ENCODE data around the gene BRCA2.

Gene BRCA2

DNA sequence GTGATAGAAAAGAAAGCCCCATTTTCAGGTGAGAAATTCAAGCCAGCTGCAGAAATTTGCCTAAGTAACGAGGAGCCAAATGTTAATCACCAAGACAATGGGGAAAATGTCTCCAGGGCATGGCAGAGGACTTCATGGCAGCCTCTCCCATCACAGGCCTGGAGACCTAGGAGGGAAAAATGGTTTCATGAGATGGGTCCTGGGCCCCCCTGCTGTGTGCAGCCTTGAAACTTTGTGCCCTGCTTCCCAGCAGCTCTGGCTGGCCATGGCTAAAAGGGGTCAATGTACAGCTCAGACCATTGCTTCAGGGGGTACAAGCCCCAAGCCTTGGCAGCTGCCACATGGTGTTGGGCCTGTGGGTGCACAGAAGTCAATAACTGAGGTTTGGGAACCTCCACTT, 102.7 kb downstream of the BRCA2 start:
- Histone ChIP-seq H3K9me3 (ENCODE audit: control insufficient read depth, low read depth, low read length) (no peaks in the 10 kb centered on the region), H3K27me3 (ENCODE audit: control insufficient read depth, insufficient read depth, low read length) (no peaks in the 10 kb centered on the region), H3K27ac (ENCODE audit: low read length) (no peak overlapping the region), H3K36me3 (ENCODE audit: control insufficient read depth, low read depth, low read length) (no peaks in the 10 kb centered on the region), H3K4me1 (ENCODE audit: control insufficient read depth, low read depth, low read length) (no peaks in the 10 kb centered on the region), H3K4me3 (ENCODE audit: low read length) (no peak overlapping the region), H3K9ac (ENCODE audit: low read length) (no peak overlapping the region)

DNA sequence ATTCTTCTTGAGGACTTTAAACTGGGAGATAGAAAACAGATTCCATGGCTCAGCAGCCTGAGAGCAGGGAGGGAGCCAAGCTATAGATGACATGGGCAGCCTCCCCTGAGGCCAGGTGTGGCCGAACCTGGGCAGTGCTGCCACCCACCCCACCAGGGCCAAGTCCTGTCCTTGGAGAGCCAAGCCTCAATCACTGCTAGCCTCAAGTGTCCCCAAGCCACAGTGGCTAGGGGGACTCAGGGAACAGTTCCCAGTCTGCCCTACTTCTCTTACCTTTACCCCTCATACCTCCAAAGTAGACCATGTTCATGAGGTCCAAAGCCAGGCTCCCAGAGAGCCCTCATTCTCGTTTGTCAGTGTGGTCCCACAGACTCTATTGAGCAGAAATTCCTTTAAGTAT, 104.6 kb downstream of the BRCA2 start:
- H3K4me3 ChIP-seq (ENCODE audit: low read length) = no peak overlapping the region
- no peaks in the 10 kb centered on the region for H3K9me3 ChIP-seq (ENCODE audit: control insufficient read depth, low read depth, low read length)
- no peaks in the 10 kb centered on the region for H3K4me1 ChIP-seq (ENCODE audit: control insufficient read depth, low read depth, low read length)
- H3K27ac ChIP-seq (ENCODE audit: low read length) = no peak overlapping the region
- no peaks in the 10 kb centered on the region for H3K36me3 ChIP-seq (ENCODE audit: control insufficient read depth, low read depth, low read length)
- H3K27me3 ChIP-seq (ENCODE audit: control insufficient read depth, insufficient read depth, low read length) = no peaks in the 10 kb centered on the region
- no peak overlapping the region for H3K9ac ChIP-seq (ENCODE audit: low read length)

DNA sequence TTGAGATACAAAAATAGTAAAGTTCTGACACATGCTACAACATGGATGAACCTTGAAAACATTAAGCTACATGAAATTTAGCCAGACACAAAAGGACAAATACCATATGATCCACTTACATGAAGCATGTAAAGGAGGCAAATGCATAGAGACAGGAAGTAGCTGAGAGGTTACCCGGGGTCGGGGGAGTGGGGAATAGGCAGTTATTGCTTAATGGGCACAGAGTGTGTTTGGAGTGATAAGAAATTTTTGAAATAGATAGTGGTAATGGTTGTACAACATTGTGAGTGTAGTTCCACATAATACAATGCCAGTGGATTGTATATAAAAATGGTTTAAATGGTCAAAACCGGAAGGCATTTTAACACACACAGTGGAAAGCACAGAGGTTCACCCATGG, 108.3 kb downstream of the BRCA2 start:
- H3K4me3 ChIP-seq (ENCODE audit: low read length) = no peak overlapping the region
- H3K27me3 ChIP-seq (ENCODE audit: control insufficient read depth, insufficient read depth, low read length) = peaks cover 23% of the 10 kb centered on the region
- H3K36me3 ChIP-seq (ENCODE audit: control insufficient read depth, low read depth, low read length) = no peaks in the 10 kb centered on the region
- H3K9me3 ChIP-seq (ENCODE audit: control insufficient read depth, low read depth, low read length) = no peaks in the 10 kb centered on the region
- H3K9ac ChIP-seq (ENCODE audit: low read length) = no peak overlapping the region
- H3K27ac ChIP-seq (ENCODE audit: low read length) = no peak overlapping the region
- H3K4me1 ChIP-seq (ENCODE audit: control insufficient read depth, low read depth, low read length) = peaks cover 3% of the 10 kb centered on the region

DNA sequence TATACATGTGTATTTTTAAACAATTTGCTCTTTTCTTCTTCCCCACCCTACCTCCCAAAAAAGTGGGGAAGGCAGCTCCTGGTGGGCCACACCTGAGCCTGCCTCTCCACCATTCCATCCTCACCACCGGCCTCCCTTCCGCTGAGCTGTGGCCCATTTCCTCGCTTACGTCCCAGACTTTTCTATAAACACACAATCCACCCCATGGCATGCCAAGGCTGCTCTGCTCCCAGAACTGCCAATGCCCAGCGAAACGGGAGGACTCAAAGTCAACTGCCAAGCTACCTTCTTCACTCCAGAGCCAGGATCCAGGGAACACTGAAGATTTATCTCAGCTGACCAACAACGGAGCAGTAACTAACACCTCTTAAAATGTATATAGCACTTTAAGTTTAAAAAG, 109.8 kb downstream of the BRCA2 start:
- Histone ChIP-seq H3K36me3 (ENCODE audit: control insufficient read depth, low read depth, low read length) (no peaks in the 10 kb centered on the region), H3K4me1 (ENCODE audit: control insufficient read depth, low read depth, low read length) (peaks cover 3% of the 10 kb centered on the region), H3K4me3 (ENCODE audit: low read length) (no peak overlapping the region), H3K9ac (ENCODE audit: low read length) (no peak overlapping the region), H3K9me3 (ENCODE audit: control insufficient read depth, low read depth, low read length) (no peaks in the 10 kb centered on the region), H3K27ac (ENCODE audit: low read length) (no peak overlapping the region), H3K27me3 (ENCODE audit: control insufficient read depth, insufficient read depth, low read length) (peaks cover 25% of the 10 kb centered on the region)

DNA sequence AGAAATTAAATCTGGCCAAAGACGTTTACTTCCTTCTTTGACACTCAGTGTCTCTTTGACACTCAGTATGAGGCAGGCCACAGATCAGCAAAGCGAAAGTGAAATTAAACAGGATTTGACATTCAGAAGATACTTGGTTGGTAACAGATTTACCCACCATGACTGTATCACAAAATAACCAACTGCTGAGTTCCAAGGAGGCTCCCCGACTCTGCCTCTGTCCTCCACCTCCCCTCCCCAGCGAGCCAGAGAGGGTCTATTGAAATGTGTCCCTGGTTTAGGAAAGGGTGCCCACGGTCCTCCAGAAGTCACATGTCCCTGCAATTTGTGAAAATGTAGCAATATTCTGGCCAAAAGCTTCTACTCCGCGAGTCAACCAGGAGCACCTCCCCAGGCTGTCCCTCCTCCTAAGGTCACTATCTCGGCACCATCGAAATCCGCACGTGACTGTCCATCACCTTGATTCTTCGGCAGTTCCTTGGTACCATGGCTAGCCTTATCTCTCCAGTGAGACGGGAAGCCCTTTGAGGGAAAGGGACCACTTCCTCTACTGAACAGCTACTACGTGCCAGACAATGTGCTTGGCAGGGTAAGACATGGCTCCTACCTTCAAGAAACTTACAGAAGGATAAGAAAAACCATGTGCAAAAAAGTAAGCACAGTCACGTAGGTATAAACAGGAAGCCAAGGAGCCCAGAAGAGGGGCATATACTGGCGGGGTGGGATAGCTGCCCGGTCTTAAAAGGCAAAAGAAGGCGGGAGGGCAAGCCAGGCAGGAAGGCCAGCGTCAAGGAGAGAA, 111.1 kb downstream of the BRCA2 start:
- no peak overlapping the region for H3K27ac ChIP-seq (ENCODE audit: low read length)
- no peak overlapping the region for H3K9ac ChIP-seq (ENCODE audit: low read length)
- H3K36me3 ChIP-seq (ENCODE audit: control insufficient read depth, low read depth, low read length) = no peaks in the 10 kb centered on the region
- peaks cover 25% of the 10 kb centered on the region for H3K27me3 ChIP-seq (ENCODE audit: control insufficient read depth, insufficient read depth, low read length)
- no peaks in the 10 kb centered on the region for H3K9me3 ChIP-seq (ENCODE audit: control insufficient read depth, low read depth, low read length)
- H3K4me3 ChIP-seq (ENCODE audit: low read length) = peak overlapping the region; percentile 78
- H3K4me1 ChIP-seq (ENCODE audit: control insufficient read depth, low read depth, low read length) = peaks cover 3% of the 10 kb centered on the region

DNA sequence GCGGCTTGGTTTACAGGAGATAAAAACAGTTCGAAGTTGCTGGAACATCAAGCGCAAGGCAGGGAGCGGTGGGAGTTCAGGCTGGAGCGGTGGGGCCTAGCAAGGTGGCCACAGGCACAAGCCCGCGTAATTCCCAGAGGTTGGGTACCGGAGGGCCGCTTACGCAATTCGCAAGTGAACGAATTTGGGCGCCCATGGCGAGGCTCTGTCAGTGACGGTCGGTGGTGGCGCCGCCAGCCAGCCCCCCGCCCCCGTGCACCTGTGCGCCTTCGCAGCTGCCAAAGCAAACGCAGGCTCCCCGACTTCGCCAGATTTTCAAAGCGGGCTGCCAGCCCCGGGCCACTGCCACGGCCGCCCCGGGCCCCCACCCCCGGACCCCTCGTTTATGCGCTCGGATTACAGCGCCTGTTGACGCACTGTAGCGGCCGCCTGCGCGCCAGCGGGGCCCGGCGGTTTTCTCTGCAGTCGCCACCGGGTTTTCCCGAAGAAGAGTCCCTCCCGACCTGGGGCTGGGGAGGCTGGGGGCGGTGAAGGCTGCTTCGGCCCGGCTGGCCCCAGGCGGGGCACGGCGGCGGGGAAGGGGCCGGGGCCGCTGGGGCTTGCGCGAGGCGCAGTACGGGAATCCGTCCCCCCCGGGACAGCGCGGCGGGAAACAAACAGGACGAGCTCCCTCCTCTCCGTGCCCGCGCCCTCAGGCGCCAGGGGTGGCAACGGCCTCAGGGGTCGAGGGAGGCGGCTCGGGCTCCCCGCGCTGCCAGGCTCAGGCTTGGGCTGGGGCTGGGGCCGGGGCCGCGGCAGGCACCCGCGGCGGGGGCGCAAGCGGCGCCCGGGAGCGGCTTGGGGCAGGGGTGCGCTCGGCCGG, 111.9 kb downstream of the BRCA2 start:
- Histone ChIP-seq H3K27ac (ENCODE audit: low read length) (no peak overlapping the region), H3K4me3 (ENCODE audit: low read length) (peak overlapping the region; percentile 78), H3K9ac (ENCODE audit: low read length) (peak overlapping the region; percentile 32), H3K4me1 (ENCODE audit: control insufficient read depth, low read depth, low read length) (peaks cover 3% of the 10 kb centered on the region), H3K9me3 (ENCODE audit: control insufficient read depth, low read depth, low read length) (no peaks in the 10 kb centered on the region), H3K36me3 (ENCODE audit: control insufficient read depth, low read depth, low read length) (no peaks in the 10 kb centered on the region), H3K27me3 (ENCODE audit: control insufficient read depth, insufficient read depth, low read length) (peaks cover 25% of the 10 kb centered on the region)

DNA sequence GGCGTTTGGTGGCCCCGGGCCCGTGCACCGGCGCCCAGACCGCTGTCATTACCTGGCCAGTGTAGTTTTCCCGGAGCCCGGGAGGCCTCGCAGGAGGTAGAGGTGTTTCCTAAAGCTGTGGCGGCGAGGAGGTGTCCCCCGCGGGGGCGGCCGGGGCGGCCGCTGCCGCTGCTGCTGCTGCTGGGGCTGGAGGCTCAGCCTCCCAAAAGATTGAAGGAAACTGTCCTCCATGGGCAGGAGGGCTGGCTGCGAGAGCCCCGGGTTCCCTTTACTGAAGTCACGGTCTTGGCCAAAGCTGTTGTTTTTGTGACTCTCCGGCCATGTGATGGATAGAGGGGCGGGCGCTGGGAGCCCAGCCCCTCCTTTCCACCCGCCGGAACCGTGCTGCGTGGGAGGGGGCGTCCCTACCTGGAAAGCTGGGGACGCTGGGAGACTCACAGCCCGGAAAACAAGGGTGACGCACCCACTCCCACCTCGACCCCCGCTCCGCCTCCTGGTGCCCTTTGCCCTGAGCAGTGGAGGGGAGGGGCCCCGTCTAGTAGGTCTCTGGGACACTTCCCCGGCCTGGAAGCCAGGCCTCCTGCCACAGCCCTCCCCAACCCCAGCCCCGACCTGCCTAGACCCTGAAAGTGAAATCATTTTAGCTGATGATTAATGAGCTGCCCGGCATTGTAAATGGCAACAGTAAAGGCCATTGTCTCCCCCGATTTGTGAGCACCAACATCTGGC, 112.7 kb downstream of the BRCA2 start, which contains the start of gene N4BP2L1:
Gene N4BP2L1, minus strand, starts transcription at position 279 of the 729 bp plus-strand sequence. Its CDS starts 48 bp downstream, at position 231.
- Histone ChIP-seq H3K36me3 (ENCODE audit: control insufficient read depth, low read depth, low read length) (no peaks in the 10 kb centered on the region), H3K9me3 (ENCODE audit: control insufficient read depth, low read depth, low read length) (no peaks in the 10 kb centered on the region), H3K27ac (ENCODE audit: low read length) (no peak within 1 kb of the TSS), H3K4me3 (ENCODE audit: low read length) (peak within 1 kb of the TSS; percentile 78), H3K9ac (ENCODE audit: low read length) (peak within 1 kb of the TSS; percentile 32), H3K27me3 (ENCODE audit: control insufficient read depth, insufficient read depth, low read length) (peaks cover 25% of the 10 kb centered on the region), H3K4me1 (ENCODE audit: control insufficient read depth, low read depth, low read length) (peaks cover 3% of the 10 kb centered on the region)

DNA sequence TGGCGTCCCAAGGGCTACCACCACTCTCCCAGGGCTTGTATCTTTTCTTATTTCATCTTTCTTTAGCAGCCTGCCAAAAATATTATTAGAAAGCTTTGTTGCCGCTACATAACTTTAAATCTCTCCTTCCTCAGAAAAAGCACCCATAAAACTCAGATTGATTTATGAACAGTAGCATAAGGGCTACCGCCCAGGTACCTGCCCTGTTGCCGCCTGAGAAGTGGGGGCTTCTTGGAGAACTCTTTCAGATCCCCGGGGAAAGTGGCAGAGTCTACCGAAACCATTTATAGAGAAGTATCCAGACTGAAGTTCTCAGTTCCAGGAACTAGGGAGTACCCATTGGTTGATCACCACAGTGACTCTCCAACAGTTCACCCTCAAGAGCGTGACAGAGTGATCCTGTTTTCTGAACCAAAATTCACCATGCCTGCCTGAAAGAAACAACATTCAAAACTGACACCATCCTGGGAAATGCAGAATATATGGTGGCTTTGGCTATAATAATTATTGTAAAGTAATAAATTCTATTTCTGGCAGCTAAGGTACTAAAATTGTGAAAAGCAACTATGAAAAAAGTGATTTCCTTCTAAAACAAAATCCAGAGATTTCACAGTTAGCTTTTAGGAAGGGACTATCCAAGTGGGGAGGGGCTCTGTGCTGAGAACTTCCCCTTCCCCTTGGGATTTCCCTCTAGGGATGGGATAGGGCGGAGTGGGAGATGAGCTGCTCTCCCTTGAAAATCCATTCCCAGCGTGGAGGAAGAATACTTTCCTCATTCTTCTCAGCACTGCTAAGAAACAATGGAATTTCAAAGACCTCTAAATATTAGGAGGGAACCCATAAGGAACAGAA, 113.5 kb downstream of the BRCA2 start:
- peak overlapping the region; percentile 32 for H3K9ac ChIP-seq (ENCODE audit: low read length)
- H3K4me1 ChIP-seq (ENCODE audit: control insufficient read depth, low read depth, low read length) = peaks cover 3% of the 10 kb centered on the region
- no peak overlapping the region for H3K27ac ChIP-seq (ENCODE audit: low read length)
- no peaks in the 10 kb centered on the region for H3K9me3 ChIP-seq (ENCODE audit: control insufficient read depth, low read depth, low read length)
- peak overlapping the region; percentile 78 for H3K4me3 ChIP-seq (ENCODE audit: low read length)
- no peaks in the 10 kb centered on the region for H3K36me3 ChIP-seq (ENCODE audit: control insufficient read depth, low read depth, low read length)
- H3K27me3 ChIP-seq (ENCODE audit: control insufficient read depth, insufficient read depth, low read length) = peaks cover 25% of the 10 kb centered on the region

DNA sequence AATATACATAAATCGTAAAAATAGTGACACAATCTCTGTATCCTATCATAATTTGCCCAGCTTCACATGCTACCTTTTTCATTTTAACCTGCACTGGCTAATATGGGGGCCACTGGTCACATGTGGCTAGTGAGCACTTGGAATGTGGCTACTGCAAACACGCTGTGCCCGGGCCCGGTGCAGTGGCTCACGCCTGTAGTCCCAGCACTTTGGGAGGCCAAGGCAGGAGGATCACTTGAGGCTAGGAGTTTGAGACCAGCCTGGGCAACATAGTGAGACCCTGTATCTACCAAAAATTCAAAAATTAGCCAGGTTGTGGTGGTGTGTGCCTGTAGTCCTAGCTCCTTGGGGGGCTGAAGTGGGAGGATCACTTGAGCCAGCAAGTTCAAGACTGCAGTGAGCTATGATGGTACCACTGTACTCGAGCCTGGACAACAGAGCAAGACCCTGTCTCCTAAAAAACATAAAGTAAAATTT, 114.2 kb downstream of the BRCA2 start:
- H3K4me3 ChIP-seq (ENCODE audit: low read length) = no peak overlapping the region
- H3K27me3 ChIP-seq (ENCODE audit: control insufficient read depth, insufficient read depth, low read length) = peaks cover 25% of the 10 kb centered on the region
- H3K4me1 ChIP-seq (ENCODE audit: control insufficient read depth, low read depth, low read length) = peaks cover 3% of the 10 kb centered on the region
- H3K9ac ChIP-seq (ENCODE audit: low read length) = no peak overlapping the region
- no peak overlapping the region for H3K27ac ChIP-seq (ENCODE audit: low read length)
- no peaks in the 10 kb centered on the region for H3K36me3 ChIP-seq (ENCODE audit: control insufficient read depth, low read depth, low read length)
- no peaks in the 10 kb centered on the region for H3K9me3 ChIP-seq (ENCODE audit: control insufficient read depth, low read depth, low read length)

DNA sequence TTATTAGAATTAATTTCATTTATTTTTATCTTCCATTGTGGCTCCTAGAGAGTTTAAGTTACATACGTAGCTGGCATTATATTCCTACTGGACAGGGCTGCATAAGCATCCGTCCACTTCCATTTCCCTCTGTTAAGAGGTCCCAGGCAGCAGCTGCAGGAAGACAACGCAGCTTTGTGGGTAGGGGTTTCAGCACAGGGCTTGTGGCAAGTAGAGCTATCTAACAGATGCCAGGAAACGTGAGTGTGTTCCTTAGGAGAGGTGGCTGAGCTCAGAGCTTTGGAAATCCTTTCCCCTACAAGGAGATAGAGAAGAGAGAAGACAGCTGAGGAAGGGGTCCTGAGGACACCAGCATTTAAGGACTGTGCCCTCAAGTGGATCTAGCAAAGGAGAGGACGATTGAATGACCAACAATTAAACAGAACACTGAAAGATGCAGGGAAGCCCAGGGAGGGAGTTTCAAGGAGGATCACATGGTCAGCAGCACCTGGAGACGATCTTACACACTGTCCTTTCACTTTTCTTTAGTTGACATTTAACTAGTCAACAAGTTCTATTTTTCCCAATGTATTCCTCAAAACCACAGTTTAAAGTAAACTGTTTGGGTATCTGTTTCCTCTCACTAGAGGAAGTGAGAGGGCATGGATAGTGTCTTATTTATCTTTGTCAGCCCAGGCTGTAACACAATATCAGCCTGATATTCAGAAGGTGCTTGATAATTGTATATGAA, 114.9 kb downstream of the BRCA2 start:
- Histone ChIP-seq H3K9me3 (ENCODE audit: control insufficient read depth, low read depth, low read length) (no peaks in the 10 kb centered on the region), H3K9ac (ENCODE audit: low read length) (no peak overlapping the region), H3K4me3 (ENCODE audit: low read length) (no peak overlapping the region)

More for the DNA sequence above, 114.9 kb downstream of the BRCA2 start:
- Histone ChIP-seq H3K4me1 (ENCODE audit: control insufficient read depth, low read depth, low read length) (peaks cover 3% of the 10 kb centered on the region), H3K27me3 (ENCODE audit: control insufficient read depth, insufficient read depth, low read length) (peaks cover 23% of the 10 kb centered on the region), H3K36me3 (ENCODE audit: control insufficient read depth, low read depth, low read length) (no peaks in the 10 kb centered on the region), H3K27ac (ENCODE audit: low read length) (no peak overlapping the region)
